IMR-90 (cell line): ENCODE results near the gene SLC1A7. TPM values are rescaled to one million over a fixed set of nuclear protein-coding genes. Genes with fewer than 3 reads are reported as not detected.

Source experiments
- ATAC-seq: fragments of 200-7000 bp; cut with Tn5 transposase; 2 replicates; pipeline ENCODE4 v1.9.1; 2020; ENCODE audit warnings: low read depth, mild to moderate bottlenecking, moderate library complexity
- BruUV-seq: library from RNA; stranded (reverse); fragments of 400-500 nt; replicated peaks from 2 replicates; lab custom pipeline; 2021; lab: Mats Ljungman, UMichigan
- CTCF ChIA-PET: fragments of 300-600 bp; formaldehyde crosslinking; extraction: SDS; loops from one replicate; lab custom pipeline; 2021; ENCODE audit warnings: antibody characterized with exemption; lab: Yijun Ruan, JAX
- POLR2A ChIA-PET: fragments of 300-600 bp; sonication (Branson Sonifier 250); formaldehyde crosslinking; loops from one replicate; lab custom pipeline; 2022; ENCODE audit warnings: antibody characterized with exemption; ENCODE audit not compliant: unreplicated experiment; lab: Charles Lee
- DNase-seq: peaks from one replicate; pipeline ENCODE4 v3.0.0; 2013
- H2AFZ ChIP-seq: replicated peaks from 2 replicates; pipeline ENCODE3; 2013; ENCODE audit warnings: low read length, mild to moderate bottlenecking; ENCODE audit not compliant: poor library complexity
- H2AK5ac ChIP-seq: 2 replicates; pipeline ENCODE4 v1.6.1; 2013; ENCODE audit warnings: low read depth, low read length, inconsistent platforms
- H2AK9ac ChIP-seq: replicated peaks from 2 replicates; pipeline ENCODE3; 2013; ENCODE audit warnings: mild to moderate bottlenecking, low read depth, low read length, moderate library complexity; ENCODE audit not compliant: poor library complexity
- H2BK120ac ChIP-seq: 2 replicates; pipeline ENCODE4 v1.6.1; 2013; ENCODE audit warnings: low read depth, low read length, inconsistent platforms
- H2BK15ac ChIP-seq: 3 replicates; pipeline ENCODE4 v1.6.1; 2013; ENCODE audit warnings: low read depth, low read length, inconsistent platforms
- H2BK20ac ChIP-seq: 2 replicates; pipeline ENCODE4 v1.6.1; 2013; ENCODE audit warnings: low read depth, mild to moderate bottlenecking, inconsistent platforms, low read length, moderate library complexity
- H2BK5ac ChIP-seq: 2 replicates; pipeline ENCODE4 v1.6.1; 2013; ENCODE audit warnings: mild to moderate bottlenecking, low read depth, low read length, inconsistent platforms; ENCODE audit not compliant: poor library complexity, severe bottlenecking
- H3K14ac ChIP-seq: replicated peaks from 2 replicates; pipeline ENCODE4 v1.6.1; 2013; ENCODE audit warnings: low read depth, low read length, inconsistent platforms
- H3K18ac ChIP-seq: 2 replicates; pipeline ENCODE4 v1.6.1; 2013; ENCODE audit warnings: low read depth, low read length, control low read depth
- H3K23ac ChIP-seq: 2 replicates; pipeline ENCODE4 v1.6.1; 2013; ENCODE audit warnings: low read depth, low read length, inconsistent platforms
- H3K27ac ChIP-seq: 2 replicates; pipeline ENCODE4 v1.5.1; 2013; ENCODE audit warnings: mild to moderate bottlenecking, control low read depth, low read length; ENCODE audit not compliant: insufficient read depth
- H3K27me3 ChIP-seq: 2 replicates; pipeline ENCODE4 v1.6.1; 2013; ENCODE audit warnings: low read length; ENCODE audit not compliant: control insufficient read depth, insufficient read depth
- H3K36me3 ChIP-seq: 2 replicates; pipeline ENCODE4 v1.6.1; 2013; ENCODE audit warnings: low read length, mixed read lengths; ENCODE audit not compliant: control insufficient read depth, insufficient read depth
- H3K4ac ChIP-seq: 2 replicates; pipeline ENCODE4 v1.6.1; 2013; ENCODE audit warnings: low read depth, low read length, inconsistent platforms
- H3K4me1 ChIP-seq: 2 replicates; pipeline ENCODE4 v1.6.1; 2013; ENCODE audit warnings: low read length, mixed read lengths; ENCODE audit not compliant: control insufficient read depth, insufficient read depth
- H3K4me2 ChIP-seq: 2 replicates; pipeline ENCODE4 v1.6.1; 2013; ENCODE audit warnings: low read depth, mild to moderate bottlenecking, control low read depth, low read length, moderate library complexity
- H3K4me3 ChIP-seq: 2 replicates; pipeline ENCODE4 v1.5.1; 2013; ENCODE audit warnings: low read depth, mild to moderate bottlenecking, control low read depth, low read length, moderate library complexity; ENCODE audit not compliant: insufficient read depth
- H3K56ac ChIP-seq: 2 replicates; pipeline ENCODE4 v1.6.1; 2013; ENCODE audit warnings: low read length, inconsistent platforms; ENCODE audit not compliant: insufficient read depth; ENCODE audit errors: extremely low read depth
- H3K79me1 ChIP-seq, 2 experiments: 2 replicates each; pipeline ENCODE4 v1.6.1; 2013; ENCODE audit warnings: low read length in 2 of 2, inconsistent platforms in 1 of 2, low read depth in 1 of 2
- H3K9ac ChIP-seq: 2 replicates; pipeline ENCODE4 v1.6.1; 2013; ENCODE audit warnings: low read depth, low read length, control low read depth
- H3K9me1 ChIP-seq: 2 replicates; pipeline ENCODE4 v1.6.1; 2013; ENCODE audit warnings: low read length, inconsistent platforms; ENCODE audit not compliant: insufficient read depth
- H3K9me3 ChIP-seq: 2 replicates; pipeline ENCODE4 v1.6.1; 2013; ENCODE audit warnings: low read length; ENCODE audit not compliant: control insufficient read depth, insufficient read depth
- H4K20me1 ChIP-seq: 2 replicates; pipeline ENCODE4 v1.6.1; 2013; ENCODE audit warnings: low read length, inconsistent platforms; ENCODE audit not compliant: insufficient read depth
- H4K5ac ChIP-seq: 2 replicates; pipeline ENCODE4 v1.6.1; 2013; ENCODE audit warnings: mild to moderate bottlenecking, low read depth, low read length, control low read depth
- H4K8ac ChIP-seq, 2 experiments: 2 replicates each; pipeline ENCODE4 v1.6.1; 2013; ENCODE audit warnings: low read depth in 2 of 2, low read length in 2 of 2, control low read depth in 1 of 2, inconsistent platforms in 1 of 2
- H4K91ac ChIP-seq: 2 replicates; pipeline ENCODE4 v1.6.1; 2013; ENCODE audit warnings: low read depth, low read length, inconsistent platforms; ENCODE audit not compliant: insufficient read depth
- CEBPB ChIP-seq: IDR thresholded peaks from 2 replicates; pipeline ENCODE4 v1.6.1; 2012; ENCODE audit warnings: low read depth, low read length, improper control_type of control experiment
- CHD1 ChIP-seq: IDR thresholded peaks from 2 replicates; pipeline ENCODE4 v1.6.1; 2012; ENCODE audit warnings: low read depth, low read length, improper control_type of control experiment
- CTCF ChIP-seq: conservative IDR thresholded peaks from 2 replicates; pipeline ENCODE4 v1.5.1; 2012; ENCODE audit warnings: mild to moderate bottlenecking, low read depth, low read length, improper control_type of control experiment
- ELK1 ChIP-seq: fragments of 150-350 bp; IDR thresholded peaks from 2 replicates; pipeline ENCODE4 v1.6.1; 2016; ENCODE audit warnings: low read depth, mild to moderate bottlenecking, low read length, moderate library complexity, borderline replicate concordance
- FOS ChIP-seq: fragments of 150-350 bp; IDR thresholded peaks from 2 replicates; pipeline ENCODE4 v1.6.1; 2016; ENCODE audit warnings: low read depth, low read length
- MAZ ChIP-seq: IDR thresholded peaks from 2 replicates; pipeline ENCODE4 v1.6.1; 2012; ENCODE audit warnings: low read depth, mild to moderate bottlenecking, low read length, improper control_type of control experiment, moderate library complexity, borderline replicate concordance
- MXI1 ChIP-seq: IDR thresholded peaks from 2 replicates; pipeline ENCODE4 v1.6.1; 2012; ENCODE audit warnings: low read depth, mild to moderate bottlenecking, low read length, moderate library complexity, borderline replicate concordance
- NFE2L2 ChIP-seq: fragments of 150-350 bp; IDR thresholded peaks from 2 replicates; pipeline ENCODE4 v1.6.1; 2016; ENCODE audit warnings: low read depth, mild to moderate bottlenecking, low read length
- RAD21 ChIP-seq: IDR thresholded peaks from 2 replicates; pipeline ENCODE4 v1.6.1; 2012; ENCODE audit warnings: low read length, improper control_type of control experiment
- RCOR1 ChIP-seq: IDR thresholded peaks from 2 replicates; pipeline ENCODE4 v1.6.1; 2012; ENCODE audit warnings: mild to moderate bottlenecking, low read length, improper control_type of control experiment; ENCODE audit not compliant: insufficient replicate concordance
- RFX5 ChIP-seq: IDR thresholded peaks from 2 replicates; pipeline ENCODE4 v1.8.0; 2012; ENCODE audit warnings: low read depth, mild to moderate bottlenecking, low read length, moderate library complexity
- SMC3 ChIP-seq: fragments of 150-350 bp; IDR thresholded peaks from 2 replicates; pipeline ENCODE4 v1.6.1; 2016; ENCODE audit warnings: low read depth, mild to moderate bottlenecking, antibody characterized with exemption, low read length, moderate library complexity
- USF2 ChIP-seq: fragments of 150-350 bp; IDR thresholded peaks from 2 replicates; pipeline ENCODE4 v1.6.1; 2017; ENCODE audit warnings: mild to moderate bottlenecking, antibody characterized with exemption, low read length, low read depth
- dilution Hi-C: fragments of 300-500 bp; cut with HindIII; formaldehyde crosslinking; loops from one replicate; pipeline ENCODE4 v1.14.3; 2018; ENCODE audit warnings: low sequenced_read_pairs; ENCODE audit not compliant: unreplicated experiment
- in situ Hi-C: fragments of 300-500 bp; cut with MboI; formaldehyde crosslinking; loops from 3 replicates; pipeline ENCODE4 v1.14.3; 2019; ENCODE audit warnings: low sequenced_read_pairs, inconsistent platforms, mixed read lengths
- intact Hi-C: fragments of 100-400 bp; cut with micrococcal nuclease; formaldehyde crosslinking; loops from 2 replicates; pipeline ENCODE4 v1.10.0; 2022
- polyA plus RNA-seq, 3 experiments: library from polyadenylated mRNA; depleted of rRNA; stranded (reverse); fragments of >200 nt; gene quantifications; 2 replicates each; pipeline ENCODE4 v1.2.3, GENCODE V29; 2012; ENCODE audit warnings: low replicate concordance in 1 of 3
- total RNA-seq: library from RNA; depleted of rRNA; stranded (reverse); fragments of >200 nt; gene quantifications from 2 replicates; pipeline ENCODE4 v1.2.3, GENCODE V29; 2012

The SLC1A7 gene
- total and polyA plus RNA-seq, 2 of the 4 experiments (the other 2 are of a cell fraction) = 0.05 TPM; not detected in 1

GRCh38 chr1:53043271-53043670, 99.2 kb downstream of the SLC1A7 start:
- Histone ChIP-seq H3K4me3 (no peak overlapping the region), H3K4ac (peak overlapping the region; percentile 26; the same call in 1 of the 2 replicates), H4K8ac (peak overlapping the region in 1 of 2 experiments; percentile 83; a peak in 1 of 4 replicates), H4K20me1 (no peaks in the 10 kb centered on the region), H2AK9ac (no peak overlapping the region), H3K14ac (peak overlapping the region; percentile 14; the same call in 1 of the 2 replicates), H2AFZ (no peak overlapping the region), H2BK120ac (peak overlapping the region; percentile 50), H4K91ac (peak overlapping the region; percentile 13), H2BK20ac (peak overlapping the region; percentile 78), H3K9me3 (no peaks in the 10 kb centered on the region), H3K18ac (peak overlapping the region; percentile 43; the same call in 1 of the 2 replicates), H2BK5ac (peak overlapping the region; percentile 90), H3K56ac (no peak overlapping the region), H4K5ac (peak overlapping the region; percentile 23; the same call in 1 of the 2 replicates), H3K27me3 (no peaks in the 10 kb centered on the region), H3K4me2 (peak overlapping the region; percentile 48; the same call in 1 of the 2 replicates), H2BK15ac (no peak overlapping the region; the same call in 2 of the 3 replicates), H3K79me1 (peaks cover 2 to 42% of the 10 kb centered on the region in 2 experiments; a peak in 3 of 4 replicates), H2AK5ac (no peak overlapping the region), H3K27ac (no peak overlapping the region), H3K36me3 (peaks cover 16% of the 10 kb centered on the region), H3K4me1 (peaks cover 12% of the 10 kb centered on the region), H3K23ac (peak overlapping the region; percentile 7; the same call in 1 of the 2 replicates), H3K9ac (no peak overlapping the region), H3K9me1 (peaks cover 11% of the 10 kb centered on the region)
- BruUV-seq = no TSS peak
- TF ChIP-seq NFE2L2 = no peak
- no peak for TF ChIP-seq CHD1
- no peak for TF ChIP-seq MXI1
- TF ChIP-seq RCOR1 = no peak
- no peak; the same call in 1 of the 2 replicates for TF ChIP-seq SMC3
- TF ChIP-seq RAD21 = no peak
- TF ChIP-seq MAZ = no peak
- TF ChIP-seq CEBPB = 0 out of 2 replicates have a peak, but pooled peaks have one; percentile 35
- TF ChIP-seq ELK1 = no peak
- TF ChIP-seq FOS = peak; percentile 36; the same call in 1 of the 2 replicates
- no peak for TF ChIP-seq USF2
- no peak for TF ChIP-seq CTCF
- TF ChIP-seq RFX5 = no peak
- intact Hi-C loops = no loop called here
- ChIA-PET CTCF (interaction anchor here (0.6 kb wide), 1 partner anchor 398 kb away, joined by 6 read pairs; no protein-coding TSS in a partner anchor), POLR2A (interaction anchor here (0.9 kb wide), 1 partner anchor 11 kb away, joined by 3 read pairs; no protein-coding TSS in a partner anchor)
- ATAC-seq (peak; percentile 87), DNase-seq (peak; percentile 93)
- dilution Hi-C loops = no loop called here
- in situ Hi-C loops = no loop called here
